H1 (cell line): ENCODE data around the gene CACUL1. TPM values are rescaled to one million over a fixed set of nuclear protein-coding genes. Genes with fewer than 3 reads are reported as not detected.

Source experiments
- ASH2L ChIP-seq: fragments of 200-600, 300-600 bp; sonication (generic); IDR thresholded peaks from one replicate; pipeline ENCODE4 v1.7.1; 2017; ENCODE audit warnings: low read length
- BCL11A ChIP-seq, 2 experiments: IDR thresholded peaks; one replicate each; pipeline ENCODE4 v1.6.1; 2011; ENCODE audit warnings: low read depth in 2 of 2, low read length in 2 of 2, mild to moderate bottlenecking in 2 of 2
- CHD2 ChIP-seq: IDR thresholded peaks from 2 replicates; pipeline ENCODE4 v1.6.1; 2012; ENCODE audit warnings: low read length, improper control_type of control experiment
- GABPA ChIP-seq: IDR thresholded peaks from 2 replicates; pipeline ENCODE4 v1.6.1; 2011; ENCODE audit warnings: mild to moderate bottlenecking, low read length, moderate library complexity, borderline replicate concordance; ENCODE audit not compliant: insufficient read depth
- JUND ChIP-seq: IDR thresholded peaks from 2 replicates; pipeline ENCODE4 v1.6.1; 2011; ENCODE audit warnings: mild to moderate bottlenecking, improper control_type of control experiment, low read length
- MAX ChIP-seq: IDR thresholded peaks from 2 replicates; pipeline ENCODE4 v1.6.1; 2012; ENCODE audit warnings: inconsistent platforms
- NANOG ChIP-seq: IDR thresholded peaks from 2 replicates; pipeline ENCODE4 v1.6.1; 2011; ENCODE audit warnings: low read length, low read depth, mild to moderate bottlenecking, inconsistent platforms; ENCODE audit not compliant: insufficient read depth, poor library complexity, severe bottlenecking
- polyA plus RNA-seq, 7 experiments: library from polyadenylated mRNA; depleted of rRNA in 3 of 7; stranded (reverse) in 5 of 7; unstranded in 2 of 7; fragments of >200 nt in 5 of 7; fragments of 200-250 nt in 2 of 7; gene quantifications; 1 replicate in 5 of 7; 2 replicates in 1 of 7; 4 replicates in 1 of 7; pipeline versions ENCODE4 v1.2.1 to v1.2.3, GENCODE V29; 2011 to 2013; ENCODE audit warnings: missing spikeins in 2 of 7, mixed read lengths in 2 of 7
- total RNA-seq: library from RNA; stranded (reverse); fragmentation: NEBNext Ultra II Directional; extraction: Animal tissue kit (Norgen Biotek cat#: 25700); gene quantifications from 2 replicates; pipeline ENCODE4 v1.2.1, GENCODE V29; 2021

Gene CACUL1
- total and polyA plus RNA-seq, 2 of the 8 experiments (the other 6 are each of a cell fraction or from before 2014, with no cell fraction given): 6.5 to 34.2 TPM

GRCh38 chr10:118768041-118768919 is 13.5 kb upstream of the CACUL1 start (continued):
- TF ChIP-seq NANOG: no peak
- TF ChIP-seq JUND: no peak
- TF ChIP-seq ASH2L: no peak
- no peak for TF ChIP-seq BCL11A (IDR thresholded peaks at IDR 0.05; ENCODE audit: low read depth in 2 of 2, low read length in 2 of 2)
- TF ChIP-seq GABPA: no peak
- TF ChIP-seq MAX: no peak
- TF ChIP-seq CHD2: no peak
